Dendritic cell treated with granulocyte-macrophage colony-stimulating factor and Interleukin-4, amounts not matched to agents 40 ng/mL and 50 ng/mL, for 4 days (primary cell): Measurements from ENCODE around the gene OR12D1.
"Not testable (repeated sequence)": the region's sequence is repeated elsewhere in the genome, so short reads cannot be mapped to it uniquely, and the experiment has no call there.

Source experiments
- H3K27ac Mint-ChIP-seq: one replicate; pipeline ENCODE4 v1.8.0; 2022; ENCODE audit warnings: mild to moderate bottlenecking, mixed read lengths
- H3K27me3 Mint-ChIP-seq: one replicate; pipeline ENCODE4 v1.8.0; 2022; ENCODE audit warnings: mild to moderate bottlenecking, mixed read lengths
- H3K36me3 Mint-ChIP-seq: one replicate; pipeline ENCODE4 v1.8.0; 2022; ENCODE audit warnings: low read depth, mixed read lengths
- H3K4me1 Mint-ChIP-seq: one replicate; pipeline ENCODE4 v1.8.0; 2022; ENCODE audit warnings: low read depth, mixed read lengths
- H3K4me3 Mint-ChIP-seq: one replicate; pipeline ENCODE4 v1.8.0; 2022; ENCODE audit warnings: mild to moderate bottlenecking, moderate library complexity, mixed read lengths
- H3K9me3 Mint-ChIP-seq: one replicate; pipeline ENCODE4 v1.8.0; 2022; ENCODE audit warnings: mixed read lengths
- intact Hi-C: fragments of 100-400 bp; cut with micrococcal nuclease; formaldehyde crosslinking; loops from one replicate; pipeline ENCODE4 v1.15.0; 2022

OR12D1 gene

DNA sequence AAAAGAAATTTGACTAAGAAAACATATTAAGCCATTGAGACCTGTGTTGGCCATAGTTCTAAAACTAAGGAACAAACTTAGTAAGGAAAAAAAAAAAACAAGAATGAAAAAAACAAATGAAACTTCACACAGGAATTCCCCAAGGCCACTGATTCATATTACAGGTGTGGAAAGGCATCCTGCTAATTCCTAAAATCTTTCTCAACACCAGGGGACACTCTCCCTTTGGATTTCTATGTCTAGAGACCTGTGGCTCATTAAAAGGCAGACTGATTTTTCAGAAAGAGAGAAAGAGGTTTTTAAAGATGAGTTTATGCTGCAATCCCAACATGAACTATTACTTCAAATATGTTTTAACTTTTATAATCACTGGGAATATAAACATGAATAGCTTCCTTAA lies at the start of gene OR12D1:
Gene OR12D1 (plus strand): TSS at position 341 of the 400 bp plus-strand sequence.
- H3K27ac Mint-ChIP-seq = no peak within 1 kb of the TSS
- H3K36me3 Mint-ChIP-seq = no peaks in the 10 kb centered on the region
- H3K27me3 Mint-ChIP-seq = no peaks in the 10 kb centered on the region
- H3K4me1 Mint-ChIP-seq = no peaks in the 10 kb centered on the region
- intact Hi-C loops = no loop called here
- peaks cover 16% of the 10 kb centered on the region for H3K9me3 Mint-ChIP-seq
- no peak within 1 kb of the TSS for H3K4me3 Mint-ChIP-seq

DNA sequence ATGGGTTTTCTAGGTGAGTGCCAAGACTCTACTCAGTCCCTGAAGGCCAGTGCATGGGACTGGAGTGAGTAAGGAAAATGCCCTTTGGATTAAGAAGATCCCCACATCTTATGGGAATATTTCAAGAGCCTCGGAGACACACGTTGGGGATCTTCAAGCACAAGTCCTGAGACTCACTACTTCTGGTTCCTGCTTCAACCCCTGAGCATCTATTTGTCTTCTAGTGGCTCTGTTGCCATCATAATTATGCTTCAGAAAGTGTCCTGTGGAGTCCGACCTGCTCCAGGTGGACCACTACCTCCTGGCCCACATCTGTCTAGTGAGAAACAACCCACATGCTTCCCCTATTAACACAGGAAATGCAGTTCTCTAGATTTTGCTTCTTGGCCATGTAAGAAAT lies 46.0 kb upstream of the OR12D1 start, which contains the start of gene OR5V1:
Gene OR5V1 (minus strand): TSS at position 101 of the 400 bp plus-strand sequence. CDS start 12,670 bp downstream, outside the sequence.
- intact Hi-C loops = no loop called here
- Mint-ChIP-seq H3K9me3 (no peaks in the 10 kb centered on the region), H3K27me3 (no peaks in the 10 kb centered on the region), H3K4me1 (no peaks in the 10 kb centered on the region), H3K27ac (no peak within 1 kb of the TSS), H3K4me3 (no peak within 1 kb of the TSS), H3K36me3 (no peaks in the 10 kb centered on the region)

DNA sequence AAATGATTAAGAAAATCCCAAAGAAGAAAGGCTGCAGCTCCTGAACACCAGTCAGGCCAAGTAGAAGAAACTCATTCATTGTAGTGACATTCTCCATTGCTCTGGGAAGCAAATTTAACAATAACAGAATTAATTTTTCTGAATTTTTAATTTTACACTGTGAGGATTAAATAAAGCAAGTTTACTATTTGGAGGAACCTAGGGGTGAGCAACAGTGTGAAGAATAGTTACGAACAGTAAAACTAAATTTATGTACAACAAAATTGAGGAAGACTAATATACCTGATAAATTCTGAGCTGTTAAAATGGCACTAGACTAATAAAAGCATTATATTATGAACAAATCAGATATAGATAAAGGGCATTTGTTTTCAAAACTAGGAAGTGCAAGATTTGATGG lies 39.5 kb upstream of the OR12D1 start, which contains the start of gene OR12D3:
Gene OR12D3 (minus strand): TSS at position 101 of the 400 bp plus-strand sequence. CDS start 4 bp downstream, at position 97.
- Mint-ChIP-seq H3K27ac (no peak within 1 kb of the TSS), H3K9me3 (no peaks in the 10 kb centered on the region)
- intact Hi-C loops = no loop called here

GRCh38 chr6:29376003-29376402 lies 38.7 kb upstream of the OR12D1 start:
- H3K4me1 Mint-ChIP-seq = no peaks in the 10 kb centered on the region

More for the DNA sequence above, 39.5 kb upstream of the OR12D1 start, which contains the start of gene OR12D3:
- Mint-ChIP-seq H3K4me3 (no peak within 1 kb of the TSS), H3K36me3 (no peaks in the 10 kb centered on the region), H3K27me3 (peaks cover 1% of the 10 kb centered on the region), H3K4me1 (no peaks in the 10 kb centered on the region)

GRCh38 chr6:29388533-29388932 lies 26.2 kb upstream of the OR12D1 start:
- Mint-ChIP-seq H3K9me3 (no peaks in the 10 kb centered on the region), H3K4me3 (no peak overlapping the region), H3K27me3 (peaks cover 1% of the 10 kb centered on the region), H3K4me1 (no peaks in the 10 kb centered on the region), H3K36me3 (no peaks in the 10 kb centered on the region), H3K27ac (no peak overlapping the region)
- intact Hi-C loops = no loop called here

More at GRCh38 chr6:29376003-29376402, 38.7 kb upstream of the OR12D1 start:
- intact Hi-C loops = no loop called here
- H3K36me3 Mint-ChIP-seq = no peaks in the 10 kb centered on the region
- H3K9me3 Mint-ChIP-seq = no peaks in the 10 kb centered on the region
- H3K27me3 Mint-ChIP-seq = peaks cover 1% of the 10 kb centered on the region
- no peak overlapping the region for H3K4me3 Mint-ChIP-seq
- no peak overlapping the region for H3K27ac Mint-ChIP-seq

DNA sequence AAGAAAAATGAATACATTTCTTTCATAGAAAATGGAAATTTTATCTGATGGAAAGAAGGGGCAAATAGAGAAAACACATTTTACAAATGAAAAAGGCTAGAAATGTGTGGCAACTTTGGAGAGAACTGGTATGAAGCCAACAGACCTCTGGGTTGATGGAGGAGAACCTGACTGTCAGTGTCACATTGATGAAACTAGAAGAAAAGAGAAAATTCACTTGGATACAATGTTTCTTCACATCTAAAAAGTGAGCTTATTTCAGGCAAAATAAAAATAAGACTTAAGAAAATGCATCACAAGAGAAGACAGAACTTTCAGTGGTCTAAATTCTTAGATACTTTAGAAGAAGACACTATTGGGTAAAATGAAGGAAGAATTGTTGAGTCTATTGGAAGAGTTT lies 19.4 kb upstream of the OR12D1 start, which contains the start of gene OR12D2:
Gene OR12D2 (plus strand): TSS at position 301 of the 400 bp plus-strand sequence. CDS start 1,069 bp downstream, outside the sequence.
- no peaks in the 10 kb centered on the region for H3K9me3 Mint-ChIP-seq
- H3K4me3 Mint-ChIP-seq = no peak within 1 kb of the TSS
- peaks cover 3% of the 10 kb centered on the region for H3K27me3 Mint-ChIP-seq
- H3K36me3 Mint-ChIP-seq = no peaks in the 10 kb centered on the region
- no peak within 1 kb of the TSS for H3K27ac Mint-ChIP-seq
- no peaks in the 10 kb centered on the region for H3K4me1 Mint-ChIP-seq
- intact Hi-C loops = no loop called here

DNA sequence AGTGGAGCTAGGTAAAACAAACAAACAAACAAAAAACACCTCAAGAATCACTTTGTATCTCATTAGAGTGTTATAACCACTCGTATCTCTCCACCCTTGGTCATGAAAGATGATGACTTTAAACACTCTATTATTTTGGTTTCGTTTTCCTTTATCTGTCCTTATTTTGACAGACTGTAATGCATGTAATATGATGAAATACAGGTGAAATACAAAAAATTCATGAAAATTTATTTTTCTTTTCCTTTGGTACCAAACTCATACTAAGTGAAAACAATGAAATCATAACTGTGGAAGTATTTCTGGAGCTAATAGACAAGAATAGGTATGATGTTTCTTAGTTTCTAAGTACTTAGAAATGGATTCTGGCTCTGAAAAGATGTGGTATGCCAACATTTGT lies 15.2 kb upstream of the OR12D1 start:
- Mint-ChIP-seq H3K36me3 (no peaks in the 10 kb centered on the region), H3K27ac (no peak overlapping the region), H3K27me3 (peaks cover 3% of the 10 kb centered on the region), H3K9me3 (no peaks in the 10 kb centered on the region), H3K4me1 (no peaks in the 10 kb centered on the region), H3K4me3 (no peak overlapping the region)
- intact Hi-C loops = no loop called here

GRCh38 chr6:29403801-29404200 lies 10.9 kb upstream of the OR12D1 start:
- no peak overlapping the region for H3K27ac Mint-ChIP-seq
- H3K4me3 Mint-ChIP-seq = no peak overlapping the region
- no peaks in the 10 kb centered on the region for H3K4me1 Mint-ChIP-seq
- intact Hi-C loops = no loop called here
- H3K36me3 Mint-ChIP-seq = no peaks in the 10 kb centered on the region
- H3K27me3 Mint-ChIP-seq = no peaks in the 10 kb centered on the region
- H3K9me3 Mint-ChIP-seq = no peaks in the 10 kb centered on the region

DNA sequence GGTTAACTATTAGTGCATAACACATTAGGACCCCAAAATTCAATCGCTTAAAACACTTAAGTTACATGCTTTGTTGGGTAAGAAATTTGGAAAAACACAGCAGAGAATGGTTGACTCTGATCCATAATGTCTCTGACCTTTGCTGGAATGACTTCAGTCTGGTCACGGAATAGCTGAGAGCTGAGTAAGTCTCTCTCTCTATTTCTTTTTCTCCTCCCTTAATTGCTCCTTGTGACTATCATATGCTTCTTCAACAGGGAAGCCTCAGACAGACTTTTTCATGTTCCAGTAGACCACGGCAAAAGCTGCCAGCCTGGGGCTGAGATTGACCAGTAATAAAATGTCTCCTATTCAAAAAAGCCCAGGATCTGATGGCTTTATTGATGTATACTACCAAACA lies 4.8 kb downstream of the OR12D1 start:
- Mint-ChIP-seq H3K36me3 (no peaks in the 10 kb centered on the region), H3K27me3 (no peaks in the 10 kb centered on the region)

GRCh38 chr6:29424168-29424567 lies 9.4 kb downstream of the OR12D1 start:
- no peaks in the 10 kb centered on the region for H3K27me3 Mint-ChIP-seq
- intact Hi-C loops = no loop called here
- H3K4me3 Mint-ChIP-seq = no peak overlapping the region
- no peak overlapping the region for H3K27ac Mint-ChIP-seq
- H3K9me3 Mint-ChIP-seq = no peaks in the 10 kb centered on the region
- H3K4me1 Mint-ChIP-seq = no peaks in the 10 kb centered on the region
- H3K36me3 Mint-ChIP-seq = no peaks in the 10 kb centered on the region

More for the DNA sequence above, 4.8 kb downstream of the OR12D1 start:
- Mint-ChIP-seq H3K27ac (no peak overlapping the region), H3K9me3 (no peaks in the 10 kb centered on the region), H3K4me3 (no peak overlapping the region), H3K4me1 (no peaks in the 10 kb centered on the region)
- intact Hi-C loops = no loop called here

DNA sequence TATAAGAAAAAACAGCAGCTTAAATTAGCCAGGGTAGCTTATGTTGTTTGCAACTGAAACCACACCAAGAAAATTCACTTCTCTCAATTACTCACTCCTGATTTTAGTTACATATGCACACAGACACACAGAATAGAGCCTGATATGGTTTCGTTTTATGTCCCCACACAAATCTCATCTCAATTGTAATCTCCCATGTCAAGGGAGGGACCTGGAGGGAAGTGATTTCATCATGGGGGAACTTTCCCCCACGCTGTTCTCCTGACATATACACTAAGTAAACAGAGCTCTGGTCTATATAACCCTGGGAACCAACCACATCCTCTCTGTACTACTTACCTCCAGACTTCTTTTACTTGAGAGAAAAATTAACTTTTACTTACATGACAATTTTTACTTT lies 9.8 kb downstream of the OR12D1 start:
- H3K4me3 Mint-ChIP-seq = no peak overlapping the region
- H3K36me3 Mint-ChIP-seq = no peaks in the 10 kb centered on the region
- intact Hi-C loops = no loop called here
- no peaks in the 10 kb centered on the region for H3K4me1 Mint-ChIP-seq
- H3K27ac Mint-ChIP-seq = no peak overlapping the region
- H3K9me3 Mint-ChIP-seq = no peaks in the 10 kb centered on the region
- no peaks in the 10 kb centered on the region for H3K27me3 Mint-ChIP-seq

GRCh38 chr6:29425075-29425474 lies 10.3 kb downstream of the OR12D1 start:
- Mint-ChIP-seq H3K9me3 (no peaks in the 10 kb centered on the region), H3K4me1 (no peaks in the 10 kb centered on the region), H3K36me3 (no peaks in the 10 kb centered on the region), H3K27ac (no peak overlapping the region), H3K27me3 (no peaks in the 10 kb centered on the region), H3K4me3 (no peak overlapping the region)
- intact Hi-C loops = no loop called here

DNA sequence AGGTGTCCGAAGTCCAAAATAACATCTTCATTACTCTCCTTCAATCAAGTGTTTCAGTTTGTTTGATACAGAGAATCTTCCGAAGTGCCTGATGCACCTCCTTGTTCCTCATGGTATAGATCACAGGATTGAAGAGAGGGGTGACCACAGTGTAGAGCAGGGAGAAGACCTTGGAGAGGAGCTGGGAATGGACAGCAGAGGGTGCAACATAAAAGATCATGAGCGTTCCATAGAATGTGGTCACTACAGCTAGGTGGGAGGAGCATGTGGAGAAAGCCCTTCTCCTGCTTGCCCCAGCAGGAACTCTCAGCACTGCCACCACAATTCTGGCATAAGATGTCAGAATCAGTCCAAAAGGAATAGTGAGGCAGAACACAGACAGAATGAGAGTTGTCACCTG lies 11.9 kb downstream of the OR12D1 start:
- Mint-ChIP-seq H3K9me3 (no peaks in the 10 kb centered on the region), H3K27me3 (no peaks in the 10 kb centered on the region), H3K4me1 (no peaks in the 10 kb centered on the region), H3K27ac (no peak overlapping the region), H3K4me3 (no peak overlapping the region), H3K36me3 (no peaks in the 10 kb centered on the region)
- intact Hi-C loops = no loop called here

- H3K36me3 Mint-ChIP-seq, H3K27ac Mint-ChIP-seq, intact Hi-C loops, H3K27me3 Mint-ChIP-seq, H3K9me3 Mint-ChIP-seq, H3K4me3 Mint-ChIP-seq, H3K4me1 Mint-ChIP-seq: not testable (repeated sequence)
These were observed 22.0 kb downstream of the OR12D1 start for GRCh38 chr6:29436730-29437129.

DNA sequence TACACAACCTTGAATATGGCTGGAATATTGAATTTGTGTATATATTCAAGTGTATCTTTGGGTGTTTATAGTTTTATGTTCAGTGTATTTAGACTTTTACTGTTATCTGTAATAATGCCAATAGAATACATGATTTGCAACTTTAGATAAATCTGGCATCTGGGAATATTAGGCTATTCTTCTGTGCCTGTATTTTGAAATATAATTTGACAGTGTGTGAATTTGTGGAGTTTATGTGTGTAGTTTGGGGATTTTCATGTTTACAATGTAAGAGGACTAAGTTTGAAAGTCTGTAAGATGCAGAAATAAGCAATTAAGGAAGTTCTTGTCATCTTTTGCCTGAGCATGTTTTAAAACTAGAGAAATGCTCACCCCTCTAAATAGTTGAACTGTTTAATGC lies 24.3 kb downstream of the OR12D1 start, which contains the start of gene OR10C1:
Gene OR10C1 (plus strand): TSS at position 301 of the 400 bp plus-strand sequence. CDS start 710 bp downstream, outside the sequence.
- H3K9me3 Mint-ChIP-seq = no peaks in the 10 kb centered on the region
- H3K36me3 Mint-ChIP-seq = no peaks in the 10 kb centered on the region
- H3K27ac Mint-ChIP-seq = no peak within 1 kb of the TSS
- H3K4me1 Mint-ChIP-seq = no peaks in the 10 kb centered on the region
- H3K4me3 Mint-ChIP-seq = no peak within 1 kb of the TSS
- intact Hi-C loops = no loop called here
- H3K27me3 Mint-ChIP-seq = peaks cover 3% of the 10 kb centered on the region
